ENCODE results near the gene WWOX.

- no peak for TF ChIP-seq CTCF (IDR thresholded peaks at IDR 0.05 in 8 of 11, conservative IDR thresholded peaks at IDR 0.05 in 3 of 11)
- no peak for TF ChIP-seq POLR2A (IDR thresholded peaks at IDR 0.05)
These were observed 762.6 kb downstream of the WWOX start for GRCh38 chr16:78862022-78862421.
